HG02884 (cell line): ENCODE measurements around the gene TECR.
"Not testable (repeated sequence)": the region's sequence is repeated elsewhere in the genome, so short reads cannot be mapped to it uniquely, and the experiment has no call there.

Experiments
- ATAC-seq: cut with Tn5 transposase; IDR thresholded peaks from one replicate; pipeline ENCODE4 v1.9.1; 2021; ENCODE audit warnings: mild to moderate bottlenecking, moderate library complexity; ENCODE audit not compliant: unreplicated experiment

Gene TECR

GRCh38 chr19:14529254-14530004, at the start of gene TECR:
TSS of gene TECR (plus strand) at chr19:14529594. CDS start at chr19:14529697, 103 bp downstream.
- peak; percentile 94 for ATAC-seq

- ATAC-seq, result no peak
These were observed 49.3 kb upstream of the TECR start for GRCh38 chr19:14479975-14480699.

- ATAC-seq, result no peak
These were observed 48.7 kb upstream of the TECR start for GRCh38 chr19:14480700-14481079.

GRCh38 chr19:14482172-14482941, 47.0 kb upstream of the TECR start:
- no peak for ATAC-seq

- ATAC-seq, result no peak
These were observed 41.8 kb upstream of the TECR start for GRCh38 chr19:14487370-14488125.

GRCh38 chr19:14492756-14493337, 36.5 kb upstream of the TECR start:
- no peak for ATAC-seq

GRCh38 chr19:14494411-14494810, 35.0 kb upstream of the TECR start:
- no peak for ATAC-seq

- ATAC-seq, result no peak
These were observed 34.3 kb upstream of the TECR start for GRCh38 chr19:14494910-14495671.

GRCh38 chr19:14495672-14496028, 33.7 kb upstream of the TECR start:
- no peak for ATAC-seq

GRCh38 chr19:14496029-14496833, 33.2 kb upstream of the TECR start, which contains the start of gene GIPC1:
TSS of gene GIPC1 (minus strand) at chr19:14496127. CDS start at chr19:14482976, 13,151 bp downstream.
- no peak for ATAC-seq

GRCh38 chr19:14496834-14497227, 32.6 kb upstream of the TECR start:
- no peak for ATAC-seq

- ATAC-seq, result no peak
These were observed 32.0 kb upstream of the TECR start for GRCh38 chr19:14497228-14497921.

- ATAC-seq, result no peak
These were observed 26.9 kb upstream of the TECR start for GRCh38 chr19:14502334-14503092.

- ATAC-seq, result no peak
These were observed 26.1 kb upstream of the TECR start for GRCh38 chr19:14503285-14503684.

- not testable (repeated sequence) for ATAC-seq
These were observed 24.8 kb upstream of the TECR start for GRCh38 chr19:14504575-14504974.

GRCh38 chr19:14505488-14506239, 23.7 kb upstream of the TECR start:
- no peak for ATAC-seq
